Ecto neural progenitor cell (in vitro differentiated cells): ENCODE results near the gene ADAMTS2.
"Not testable (repeated sequence)": the region's sequence is repeated elsewhere in the genome, so short reads cannot be mapped to it uniquely, and the experiment has no call there.

Experiments
- DNase-seq: peaks from one replicate; pipeline ENCODE4 v3.0.0-alpha.2; 2018; ENCODE audit warnings: low spot score

The ADAMTS2 gene

DNA sequence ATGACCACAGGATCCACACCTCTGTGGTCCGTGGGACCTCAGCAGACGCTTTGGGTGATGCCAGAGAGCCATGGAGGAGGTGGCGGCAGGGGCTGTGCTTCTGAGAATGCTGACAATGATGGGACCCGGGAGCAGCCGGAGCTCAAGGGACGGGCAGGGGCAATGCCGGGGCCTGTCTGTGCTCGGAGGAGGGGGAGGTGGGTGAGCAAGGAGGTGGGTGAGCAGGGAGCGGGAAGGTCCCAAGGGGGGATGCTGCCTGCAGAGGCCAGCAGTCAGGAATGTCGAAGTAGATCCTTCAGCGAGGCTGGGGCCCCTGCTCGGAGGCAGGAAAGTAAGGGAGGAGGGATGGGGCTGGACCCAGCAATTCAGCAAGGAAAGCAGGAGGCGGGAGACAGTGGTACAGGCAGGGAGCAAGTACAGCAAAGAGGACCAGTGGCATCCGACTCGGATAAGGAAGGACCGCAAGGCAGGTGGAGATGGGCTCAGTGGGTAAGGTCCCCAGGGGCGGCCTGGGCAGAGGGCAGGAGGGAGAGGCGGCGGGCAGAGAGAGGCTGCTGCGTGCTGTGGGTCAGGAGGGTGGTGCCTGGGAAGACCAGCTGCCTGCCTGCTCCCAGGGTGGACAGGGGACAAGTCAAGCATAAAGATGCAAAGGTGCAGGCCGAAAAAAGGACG, 49.0 kb downstream of the ADAMTS2 start:
- DNase-seq: no peak

DNA sequence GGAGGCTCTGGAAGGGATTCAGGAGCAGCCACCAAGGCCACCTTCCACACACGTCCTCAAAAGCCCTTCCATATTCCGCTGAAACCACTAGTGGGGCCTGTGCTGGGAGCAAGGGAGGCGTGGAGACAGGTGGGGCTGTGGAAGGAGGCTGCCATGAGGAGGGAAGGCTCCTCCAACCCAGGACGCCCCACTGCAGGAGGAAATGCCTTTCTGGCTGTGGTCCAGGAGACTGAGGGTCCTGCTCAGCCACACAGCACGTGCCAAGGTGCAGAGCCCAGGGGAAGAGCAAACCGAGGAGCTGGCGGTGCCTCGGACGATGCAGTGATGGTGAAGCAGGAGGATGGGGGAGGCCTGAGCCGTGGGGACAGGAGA, 49.5 kb downstream of the ADAMTS2 start:
- no peak for DNase-seq

DNA sequence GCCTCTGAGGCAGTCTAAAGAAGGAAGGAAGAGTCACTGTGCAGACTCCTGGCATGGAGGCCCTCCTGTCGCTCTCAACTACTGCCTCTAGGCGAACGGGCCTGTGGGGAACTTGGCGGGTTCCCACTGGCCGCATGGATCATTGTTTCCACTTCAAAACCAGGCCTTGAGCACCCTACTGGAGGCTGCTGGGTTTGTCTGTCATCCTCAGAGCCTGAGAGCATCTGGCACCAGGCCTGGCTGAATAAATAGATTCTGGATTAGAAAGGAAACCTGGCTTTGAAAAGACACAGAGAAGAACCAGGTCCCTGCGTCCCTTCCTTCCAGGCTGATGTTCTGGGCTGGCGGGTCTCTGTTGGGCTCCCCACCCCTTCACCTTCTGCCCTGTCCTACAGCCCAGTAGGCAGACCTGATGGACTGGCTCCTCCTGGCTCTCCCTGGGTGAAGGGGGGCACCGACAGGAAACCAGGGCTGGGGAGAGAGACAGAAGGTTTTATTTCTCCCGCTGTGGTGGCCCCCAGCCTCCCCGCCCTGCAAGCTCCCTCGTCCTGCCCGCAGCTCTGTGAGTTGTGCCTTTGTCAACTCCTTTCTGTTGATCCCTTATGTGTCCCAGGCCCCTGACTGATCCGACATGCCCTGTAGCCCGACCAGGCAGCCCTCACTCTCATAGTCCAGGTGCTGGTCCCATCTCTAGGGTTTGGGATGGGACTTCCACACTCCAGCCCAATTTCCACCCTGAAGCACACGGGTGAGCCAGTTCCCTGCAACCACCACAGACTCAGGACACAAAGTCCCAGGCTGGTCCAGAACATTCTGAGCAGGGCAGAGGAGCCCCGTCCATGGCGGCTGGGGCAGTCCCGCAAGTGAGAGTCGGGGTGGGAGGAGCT, 50.1 kb downstream of the ADAMTS2 start:
- no peak for DNase-seq

DNA sequence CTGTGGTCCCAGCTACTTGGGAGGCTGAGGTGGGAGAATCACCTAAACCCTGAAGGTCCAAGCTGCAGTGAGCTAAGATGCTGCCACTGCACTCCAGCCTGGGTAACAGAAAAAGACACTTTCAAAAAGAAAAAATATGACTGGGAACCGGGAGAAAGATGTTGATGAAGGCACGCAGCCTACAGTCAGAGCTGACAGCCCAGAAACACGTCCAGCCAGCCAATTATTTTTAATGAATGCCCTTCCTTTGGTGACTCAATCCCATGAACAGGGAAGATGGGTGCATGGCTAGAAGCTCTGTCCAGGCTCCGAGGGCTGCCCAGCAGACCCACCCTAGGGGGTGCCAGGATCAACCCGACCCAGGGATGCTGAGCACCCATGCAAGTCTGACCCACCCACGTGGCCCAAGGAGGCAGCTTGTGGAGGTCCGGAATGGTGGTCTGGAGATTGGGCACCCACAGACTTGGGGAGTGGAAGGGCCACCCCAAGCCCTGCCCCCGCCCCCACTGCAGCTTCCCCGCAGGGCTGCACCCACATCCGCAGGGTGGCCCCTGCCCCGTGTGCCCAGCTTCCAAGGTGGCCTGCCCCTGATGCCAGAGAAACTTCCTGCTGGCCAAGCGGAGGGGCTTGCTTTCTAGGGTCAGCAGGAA, 51.0 kb downstream of the ADAMTS2 start:
- DNase-seq: no peak

DNA sequence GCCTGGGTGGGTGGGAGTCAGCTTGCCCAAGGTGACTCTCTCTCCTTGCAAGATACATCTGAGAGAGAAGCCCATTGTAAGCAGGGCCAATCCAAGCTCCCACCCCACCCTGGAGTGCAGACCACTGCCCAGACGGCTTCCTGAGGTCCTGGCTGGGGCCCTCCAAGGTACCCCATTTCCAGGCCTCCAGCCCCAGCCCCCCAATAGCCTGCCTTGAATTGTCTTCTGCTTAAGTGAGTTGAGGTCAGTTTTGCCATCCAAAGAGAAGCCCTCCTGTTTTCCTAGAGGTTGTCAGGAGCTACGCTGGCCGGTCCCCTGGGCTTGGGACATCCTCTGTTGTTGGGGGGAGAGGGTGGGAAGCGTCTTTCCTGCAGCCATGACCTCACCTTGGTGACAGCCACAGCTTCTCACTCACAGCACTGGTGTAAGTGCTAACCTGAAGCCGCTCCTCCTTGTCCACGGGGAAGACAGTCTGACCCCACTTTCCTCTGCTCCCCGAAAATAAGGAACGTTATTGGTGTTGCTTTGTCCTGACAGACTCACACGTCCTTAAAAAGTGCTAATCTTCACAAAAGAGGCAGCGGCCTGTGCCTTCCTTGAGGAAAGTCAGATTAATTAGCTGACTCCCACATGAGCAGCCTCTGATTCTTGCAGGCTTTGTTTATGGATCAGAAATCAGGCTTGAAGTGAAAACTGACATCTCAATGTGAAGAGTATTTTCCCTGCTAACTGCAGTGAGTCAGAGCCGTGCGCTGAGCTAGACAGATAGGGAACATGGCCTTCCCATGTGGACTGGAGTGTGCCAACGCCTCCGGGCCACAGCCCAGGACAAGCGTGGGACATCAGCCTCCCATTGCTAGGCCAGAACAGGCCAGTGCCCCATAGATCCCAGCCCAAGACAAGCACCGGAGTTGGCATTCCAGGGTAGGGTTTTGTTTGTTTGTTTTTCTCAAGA, 52.3 kb downstream of the ADAMTS2 start:
- no peak for DNase-seq

DNA sequence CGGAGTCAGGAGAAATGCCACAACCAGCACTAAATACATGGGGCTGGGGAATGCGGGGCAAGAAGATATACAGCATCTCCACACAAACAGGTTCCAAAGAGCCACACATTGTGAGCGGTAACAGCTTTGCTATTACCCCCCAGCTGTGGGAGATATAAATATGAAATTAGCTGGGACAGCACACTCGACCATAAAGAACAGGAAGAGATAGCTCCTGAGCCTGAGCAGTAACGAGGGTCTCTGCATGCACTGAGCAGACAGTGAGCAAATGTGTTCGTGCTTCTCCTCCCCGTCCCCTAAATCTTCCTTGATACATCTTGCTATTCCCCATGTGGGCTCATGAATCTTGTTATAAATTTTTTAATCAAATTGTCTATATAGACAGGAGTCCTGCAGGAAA, 53.1 kb downstream of the ADAMTS2 start:
- no peak for DNase-seq

DNA sequence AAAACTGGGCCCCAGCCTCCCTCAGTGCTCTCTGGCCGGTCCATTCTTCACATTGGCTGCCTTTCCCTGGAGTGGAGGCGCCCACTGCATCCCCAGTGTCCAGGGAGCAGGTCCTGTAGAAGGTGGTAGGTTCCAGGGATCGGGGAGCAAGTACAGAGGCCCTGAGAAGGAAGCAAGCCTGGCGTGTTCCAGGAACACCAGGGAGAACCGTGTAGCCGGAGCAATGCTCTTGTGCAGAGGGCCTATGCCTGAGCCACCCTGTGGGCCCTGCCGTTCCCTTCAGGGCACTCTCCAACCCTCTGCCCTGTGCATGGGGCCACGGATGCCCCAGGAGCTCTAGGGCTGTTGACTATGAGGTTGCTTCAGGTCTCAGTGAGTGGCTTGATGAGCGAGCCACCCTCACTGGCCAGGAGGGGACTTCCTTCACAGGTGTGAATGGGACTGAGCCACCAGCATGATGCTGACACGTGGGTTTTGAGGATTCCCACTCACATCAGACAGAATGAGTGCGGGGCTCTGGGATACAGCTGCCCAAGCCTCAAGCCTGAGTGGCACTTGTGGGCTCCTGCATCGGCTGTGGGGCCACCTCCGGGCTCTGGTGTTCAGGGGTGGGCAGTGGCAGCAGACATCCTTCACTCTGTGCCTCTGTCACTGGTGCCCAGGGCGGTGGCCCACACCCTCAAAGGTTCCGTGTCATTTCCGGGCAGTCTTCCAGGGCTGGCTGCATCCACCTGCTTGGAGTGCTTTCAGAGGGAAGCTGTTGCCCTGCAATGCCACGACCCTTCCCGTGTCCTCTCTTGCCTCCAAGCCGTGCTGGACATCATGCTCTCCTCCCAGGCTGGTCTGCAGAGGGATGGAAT, 54.4 kb downstream of the ADAMTS2 start:
- no peak for DNase-seq

DNA sequence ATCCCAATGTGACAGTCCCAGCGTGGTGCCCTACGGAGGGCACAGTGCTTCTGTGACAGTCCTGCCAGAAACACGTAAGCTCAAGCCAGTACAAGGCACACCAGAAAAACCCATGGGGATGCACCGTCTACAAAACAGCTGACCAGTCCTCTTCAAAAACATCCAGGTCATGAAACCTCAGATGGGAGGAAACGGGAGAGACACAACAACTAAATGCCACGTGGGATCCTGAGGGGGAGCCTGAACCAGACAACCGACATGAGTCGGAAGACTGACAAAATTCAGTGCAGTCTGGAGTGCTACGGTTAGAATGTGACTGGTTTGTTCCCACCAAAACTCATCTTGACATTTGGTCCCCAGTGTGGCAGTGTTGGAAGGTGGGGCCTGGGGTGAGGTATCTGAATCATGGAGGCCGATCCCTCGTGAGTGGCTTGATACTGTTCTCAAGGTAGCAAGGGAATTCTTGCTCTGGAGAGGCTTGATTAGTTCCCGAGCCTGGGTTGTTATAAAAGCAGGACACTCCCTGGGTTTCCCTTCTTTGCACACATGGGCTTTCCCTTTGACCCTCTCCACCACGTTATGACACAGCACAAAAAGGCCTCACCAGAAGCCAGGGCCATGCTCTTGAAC, 55.4 kb downstream of the ADAMTS2 start:
- DNase-seq: no peak

DNA sequence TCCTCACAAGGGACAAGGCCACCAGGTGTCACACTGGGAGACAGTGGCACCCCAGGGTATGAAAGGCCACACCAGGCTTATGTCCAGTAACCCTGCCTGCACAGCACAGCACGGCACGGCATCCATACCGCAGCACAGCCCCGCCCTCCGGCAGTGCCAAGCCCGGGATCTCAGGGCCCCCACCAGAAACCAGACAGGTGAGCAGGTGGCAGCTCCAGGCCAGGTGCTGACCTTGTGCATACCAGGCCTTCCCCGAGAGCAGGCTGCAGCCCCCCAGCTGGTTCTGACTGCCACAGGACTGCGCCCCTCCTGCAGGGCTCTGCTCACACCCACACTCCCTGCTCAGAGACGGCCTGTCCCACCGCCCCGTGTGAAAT, 56.5 kb downstream of the ADAMTS2 start:
- DNase-seq: no peak

DNA sequence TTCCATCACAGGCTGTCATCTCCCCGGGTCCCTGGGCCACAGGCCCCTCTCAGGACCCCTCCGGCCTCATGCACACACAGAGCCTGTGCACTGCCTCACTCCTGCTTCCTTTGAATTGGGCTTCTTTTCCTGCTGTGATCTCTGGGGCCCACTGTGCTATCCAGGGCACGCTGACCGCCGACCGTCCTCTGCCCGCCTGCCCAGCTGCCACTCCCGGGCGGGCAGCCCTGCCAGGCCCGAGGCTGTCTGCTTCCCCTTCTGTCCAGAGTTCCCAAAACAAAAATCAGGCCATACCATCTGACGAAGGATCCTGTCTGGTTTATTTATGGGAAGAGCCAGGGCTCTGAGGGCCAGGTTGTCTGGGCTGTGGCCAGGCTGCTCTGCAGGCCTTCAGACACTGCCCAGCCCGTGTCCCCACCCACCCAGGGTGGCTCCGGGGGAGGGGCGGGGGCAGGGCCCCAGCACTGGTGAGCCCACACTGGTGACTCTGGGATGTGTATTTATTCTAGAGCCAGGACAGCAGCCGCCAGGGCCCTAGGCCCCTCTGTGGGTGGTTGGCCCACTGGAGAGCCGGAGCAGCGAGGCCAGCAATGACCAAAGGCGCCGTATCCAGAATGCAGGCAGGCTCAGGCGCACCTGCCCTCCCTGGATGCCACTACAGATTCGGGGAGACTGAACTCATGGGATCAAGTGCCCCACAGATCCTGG, 57.0 kb downstream of the ADAMTS2 start:
- DNase-seq: no peak

DNA sequence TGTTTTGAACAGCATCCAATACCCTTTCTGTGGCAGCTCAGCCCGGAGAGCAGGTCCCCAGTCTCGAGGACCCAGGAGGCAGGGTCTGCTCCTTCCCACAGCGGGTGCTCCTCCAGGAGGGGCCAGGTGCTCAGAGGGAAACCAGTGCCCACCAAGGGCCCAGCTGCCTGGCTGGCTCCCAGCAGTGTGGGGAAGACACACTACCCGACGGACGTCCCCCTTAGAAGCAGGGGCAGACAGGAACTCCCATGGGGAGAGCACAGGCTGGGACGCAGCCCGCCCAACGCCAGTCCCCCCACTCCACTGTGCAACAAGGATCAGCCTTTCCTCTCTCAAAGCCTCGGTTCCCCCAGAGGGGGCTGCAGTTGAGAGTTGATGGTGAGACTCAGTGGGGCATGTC, 57.6 kb downstream of the ADAMTS2 start:
- DNase-seq: no peak

DNA sequence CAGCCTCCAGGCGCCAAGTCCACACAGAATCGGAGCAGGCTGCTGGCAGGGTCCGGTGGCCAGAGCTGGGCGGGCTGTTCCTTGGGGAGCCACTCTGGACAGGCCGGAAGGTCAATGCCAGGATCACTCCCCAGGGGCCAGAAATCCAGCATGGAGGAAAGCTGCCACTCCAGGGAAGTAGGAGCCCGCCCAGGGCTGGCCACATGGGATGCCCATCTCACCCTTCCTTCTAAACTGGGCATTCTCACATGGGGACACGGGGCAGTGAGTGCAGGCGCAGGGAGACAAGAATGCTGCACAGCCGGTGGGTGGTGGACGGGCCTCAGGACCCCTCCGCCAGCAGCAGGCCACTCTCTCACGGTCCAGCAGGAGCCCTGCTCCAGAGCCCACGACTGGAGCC, 58.2 kb downstream of the ADAMTS2 start:
- DNase-seq: no peak

DNA sequence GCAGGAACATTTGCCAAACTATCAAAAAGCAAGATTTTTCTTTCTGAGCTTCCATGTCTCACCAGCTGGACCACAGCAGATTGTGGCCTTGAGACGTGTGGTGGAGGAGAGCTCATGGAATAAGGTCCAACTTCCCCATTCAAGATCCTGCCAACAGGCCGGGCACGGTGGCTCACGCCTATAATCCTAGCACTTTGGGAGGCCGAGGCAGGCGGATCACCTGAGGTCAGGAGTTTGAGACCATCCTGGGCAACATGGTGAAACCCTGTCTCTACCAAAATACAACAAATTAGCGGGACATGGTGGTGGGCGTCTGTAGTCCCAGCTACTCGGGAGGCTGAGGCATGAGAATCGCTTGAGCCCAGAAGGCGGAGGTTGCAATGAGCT, 59.5 kb downstream of the ADAMTS2 start:
- not testable (repeated sequence) for DNase-seq

DNA sequence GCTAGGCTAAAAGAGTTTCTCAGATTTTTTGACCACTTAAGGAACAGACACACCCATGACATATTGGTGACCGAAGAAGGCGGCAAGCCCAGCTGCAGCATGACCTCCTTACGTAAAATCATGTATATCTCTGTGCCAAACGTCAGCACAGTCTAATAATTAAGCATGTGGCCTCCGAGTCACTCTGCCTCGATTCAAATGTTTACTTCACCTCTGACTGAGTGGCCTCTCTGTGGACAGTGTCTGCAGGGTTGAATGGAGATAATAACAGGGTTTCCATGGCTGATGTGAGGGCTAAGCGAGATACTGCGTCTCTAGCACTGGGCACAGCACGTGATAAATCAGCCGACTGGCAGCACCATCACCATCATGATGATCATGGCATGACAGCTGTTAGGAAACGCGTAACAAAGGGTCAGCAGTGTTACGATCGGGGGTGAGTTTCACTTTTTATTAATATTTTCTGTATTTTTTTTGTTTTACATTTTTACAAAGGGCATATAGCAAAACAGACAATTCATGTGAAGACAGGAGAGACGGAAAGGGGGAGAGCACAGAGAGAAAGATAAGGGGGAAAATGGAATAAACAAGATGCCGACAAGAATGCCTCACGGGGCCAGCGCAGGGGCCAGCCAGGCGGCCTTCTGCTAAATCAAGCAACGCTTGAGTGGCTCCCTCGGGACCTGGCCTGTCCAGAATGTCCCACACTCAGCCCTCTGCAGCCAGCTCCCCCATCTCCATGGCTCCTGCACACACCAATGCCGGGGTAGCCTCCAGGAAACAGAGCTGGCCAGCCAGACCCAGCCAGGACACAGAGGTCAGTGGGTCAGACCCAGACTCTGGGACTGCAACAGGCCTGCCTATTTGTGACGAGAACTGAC, 60.3 kb downstream of the ADAMTS2 start:
- DNase-seq: no peak

DNA sequence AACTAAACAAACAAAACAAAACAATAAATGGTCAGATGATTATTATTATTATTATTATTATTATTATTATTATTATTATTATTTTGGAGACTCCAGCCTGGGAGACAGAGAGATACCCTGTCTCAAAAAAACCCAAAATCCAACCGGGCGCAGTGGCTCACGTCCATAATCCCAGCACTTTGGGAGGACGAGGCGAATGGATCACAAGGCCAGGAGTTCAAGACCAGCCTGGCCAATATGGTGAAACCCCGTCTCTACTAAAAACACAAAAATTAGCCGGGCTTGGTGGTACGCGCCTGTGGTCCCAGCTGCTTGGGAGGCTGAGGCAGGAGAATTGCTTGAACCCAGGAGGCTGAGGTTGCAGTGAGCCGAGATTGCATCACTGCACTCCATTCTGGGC, 61.4 kb downstream of the ADAMTS2 start:
- not testable (repeated sequence) for DNase-seq

DNA sequence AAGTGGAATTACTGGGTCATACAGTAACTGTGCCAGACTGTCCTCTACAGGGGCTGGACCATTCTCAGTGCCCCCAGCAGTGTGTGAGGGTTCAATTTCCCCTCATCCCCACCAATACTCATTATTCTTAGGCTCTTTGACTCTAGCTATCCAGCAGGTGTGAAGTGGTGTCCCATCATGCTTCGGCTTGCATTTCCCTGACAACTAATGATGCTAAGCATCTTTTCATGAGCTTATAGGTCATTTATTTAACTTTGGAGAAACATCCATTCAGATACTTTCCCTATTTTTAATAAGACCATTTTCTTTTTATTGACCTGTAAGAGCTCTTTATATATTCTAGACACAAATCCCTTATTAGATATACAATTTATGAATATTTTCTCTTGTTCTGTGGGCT, 63.6 kb downstream of the ADAMTS2 start:
- DNase-seq: no peak

DNA sequence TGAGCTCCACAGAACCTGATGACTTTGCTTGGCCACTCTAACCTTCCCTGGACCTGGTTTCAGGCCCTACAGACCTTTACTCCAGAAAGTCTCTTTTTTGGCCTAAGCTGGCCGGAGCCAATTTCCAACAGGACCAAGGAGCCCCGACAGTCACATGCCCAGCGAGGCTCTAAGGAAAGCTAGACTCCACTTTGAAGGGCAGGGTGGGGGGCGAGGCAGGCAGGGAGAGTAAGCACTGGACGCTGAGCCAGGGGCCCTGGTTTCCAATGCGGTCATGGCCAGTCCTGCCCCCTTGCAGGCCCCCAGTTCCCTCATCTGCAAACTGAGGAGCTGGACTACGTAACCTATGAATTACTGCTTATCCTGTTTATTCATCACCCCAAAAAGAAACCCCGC, 65.2 kb downstream of the ADAMTS2 start:
- DNase-seq: no peak

DNA sequence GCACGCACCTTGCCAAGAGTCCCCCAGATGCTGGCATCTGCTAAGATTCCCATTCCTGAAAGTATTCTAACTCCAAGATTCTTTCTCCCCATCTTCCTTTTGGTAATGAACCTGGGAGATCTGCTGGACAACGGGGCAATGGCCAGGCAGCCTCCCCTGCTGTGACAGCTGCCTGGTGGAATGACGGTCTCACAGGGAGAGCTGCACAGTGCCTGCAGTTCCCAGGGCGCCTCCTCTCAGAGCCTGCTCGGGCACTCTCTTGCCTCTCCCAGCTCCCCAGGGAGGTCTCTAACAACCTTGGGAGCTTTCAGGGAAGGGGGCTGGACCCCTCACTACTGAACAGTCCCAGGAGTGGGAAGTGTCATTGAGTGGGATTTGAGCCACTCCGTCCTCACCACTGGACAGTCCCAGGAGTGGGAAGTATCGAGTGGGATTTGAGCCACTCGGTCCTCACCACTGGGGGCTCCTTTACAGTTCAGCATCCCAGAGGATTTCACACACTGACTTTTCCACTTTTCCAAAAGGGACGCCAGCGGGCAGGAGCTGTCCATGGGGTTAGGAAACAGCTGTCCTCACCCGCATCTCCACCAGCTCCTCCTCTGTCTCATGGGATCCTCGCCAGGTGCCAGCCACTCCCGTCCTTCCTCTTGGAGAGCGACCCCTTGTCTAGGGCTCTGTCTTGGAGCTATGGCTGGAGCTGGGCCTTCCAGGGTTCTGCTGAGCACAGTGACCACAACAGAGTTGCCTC, 65.7 kb downstream of the ADAMTS2 start:
- DNase-seq: no peak
